HFFc6 (cell line): ENCODE data around the gene SLC25A33. TPM values are rescaled to one million over a fixed set of nuclear protein-coding genes. Genes with fewer than 3 reads are reported as not detected.
"Not testable (repeated sequence)": the region's sequence is repeated elsewhere in the genome, so short reads cannot be mapped to it uniquely, and the experiment has no call there.

Source experiments
- DNase-seq: peaks from one replicate; pipeline ENCODE4 v3.0.0-alpha.2; 2018
- H3K27ac Mint-ChIP-seq: 2 replicates; pipeline ENCODE4 v1.8.0; 2020; ENCODE audit warnings: mild to moderate bottlenecking, mixed read lengths
- H3K27me3 Mint-ChIP-seq: 2 replicates; pipeline ENCODE4 v1.8.0; 2021; ENCODE audit warnings: mild to moderate bottlenecking, moderate library complexity, mixed read lengths; ENCODE audit not compliant: insufficient read depth
- H3K36me3 Mint-ChIP-seq: 2 replicates; pipeline ENCODE4 v1.8.0; 2021; ENCODE audit warnings: low read depth, mixed read lengths
- H3K4me1 Mint-ChIP-seq: 2 replicates; pipeline ENCODE4 v1.8.0; 2020; ENCODE audit warnings: low read depth, mixed read lengths
- H3K4me3 Mint-ChIP-seq: 2 replicates; pipeline ENCODE4 v1.8.0; 2020; ENCODE audit warnings: mild to moderate bottlenecking, moderate library complexity, mixed read lengths
- H3K9me3 Mint-ChIP-seq: 2 replicates; pipeline ENCODE4 v1.8.0; 2020; ENCODE audit warnings: mild to moderate bottlenecking, mixed read lengths
- CTCF ChIP-seq: fragments of 200-600 bp; sonication (generic); IDR thresholded peaks from 2 replicates; pipeline ENCODE4 v1.5.0; 2021; ENCODE audit warnings: antibody characterized with exemption, mild to moderate bottlenecking
- total RNA-seq, 6 experiments: library from RNA; stranded (reverse); fragmentation: NEBNext Ultra II Directional; extraction: Animal tissue kit (Norgen Biotek cat#: 25700); gene quantifications; 2 replicates in 1 of 6; 3 replicates in 5 of 6; pipeline ENCODE4 v1.2.3, GENCODE V29; 2021

Gene SLC25A33
- total RNA-seq, 6 experiments from 2014 or later: 3.3 to 4.7 (median 4.0) TPM

- H3K27ac Mint-ChIP-seq: no peak overlapping the region
- H3K27me3 Mint-ChIP-seq: peaks cover 38% of the 10 kb centered on the region
- TF ChIP-seq CTCF: no peak
- H3K9me3 Mint-ChIP-seq: no peaks in the 10 kb centered on the region
- H3K36me3 Mint-ChIP-seq: no peaks in the 10 kb centered on the region
- DNase-seq: no peak
- no peaks in the 10 kb centered on the region for H3K4me1 Mint-ChIP-seq
- H3K4me3 Mint-ChIP-seq: no peak overlapping the region
These were observed 29.1 kb upstream of the SLC25A33 start for GRCh38 chr1:9510130-9510529.

- not testable (repeated sequence) for H3K4me1 Mint-ChIP-seq, H3K4me3 Mint-ChIP-seq, H3K9me3 Mint-ChIP-seq, DNase-seq, H3K27ac Mint-ChIP-seq, H3K36me3 Mint-ChIP-seq
- H3K27me3 Mint-ChIP-seq: peaks cover 27% of the 10 kb centered on the region
These were observed 23.7 kb upstream of the SLC25A33 start for GRCh38 chr1:9515550-9515949.

GRCh38 chr1:9518454-9518998, 20.7 kb upstream of the SLC25A33 start:
- Mint-ChIP-seq H3K4me3 (no peak overlapping the region), H3K4me1 (no peaks in the 10 kb centered on the region), H3K27ac (no peak overlapping the region), H3K36me3 (no peaks in the 10 kb centered on the region), H3K9me3 (no peaks in the 10 kb centered on the region), H3K27me3 (peaks cover 26% of the 10 kb centered on the region)
- no peak for TF ChIP-seq CTCF
- no peak for DNase-seq

DNA sequence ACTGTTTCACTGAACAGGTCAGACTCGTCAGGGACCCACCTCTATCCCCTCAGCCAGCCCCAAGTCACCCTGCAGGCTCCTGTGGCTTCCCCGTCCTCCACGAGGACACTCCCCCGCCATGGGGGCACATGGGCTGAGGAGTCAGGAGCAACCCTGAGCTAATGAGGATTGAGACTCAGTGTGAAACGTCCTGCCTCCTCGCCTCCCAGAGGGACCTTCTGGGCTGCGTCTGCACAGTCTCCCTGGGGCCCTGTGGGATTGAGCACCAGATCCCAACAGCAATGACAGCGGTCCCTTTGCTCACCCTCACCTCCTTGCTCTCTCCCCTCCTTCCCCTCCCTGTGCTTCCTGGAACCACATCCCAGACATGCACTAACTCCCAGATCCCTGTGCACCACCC, 18.9 kb upstream of the SLC25A33 start:
- no peaks in the 10 kb centered on the region for H3K9me3 Mint-ChIP-seq
- TF ChIP-seq CTCF: no peak
- no peak for DNase-seq
- H3K4me1 Mint-ChIP-seq: no peaks in the 10 kb centered on the region
- no peak overlapping the region for H3K4me3 Mint-ChIP-seq
- no peak overlapping the region for H3K27ac Mint-ChIP-seq
- no peaks in the 10 kb centered on the region for H3K36me3 Mint-ChIP-seq
- H3K27me3 Mint-ChIP-seq: peaks cover 22% of the 10 kb centered on the region; the same call in 1 of the 2 replicates

DNA sequence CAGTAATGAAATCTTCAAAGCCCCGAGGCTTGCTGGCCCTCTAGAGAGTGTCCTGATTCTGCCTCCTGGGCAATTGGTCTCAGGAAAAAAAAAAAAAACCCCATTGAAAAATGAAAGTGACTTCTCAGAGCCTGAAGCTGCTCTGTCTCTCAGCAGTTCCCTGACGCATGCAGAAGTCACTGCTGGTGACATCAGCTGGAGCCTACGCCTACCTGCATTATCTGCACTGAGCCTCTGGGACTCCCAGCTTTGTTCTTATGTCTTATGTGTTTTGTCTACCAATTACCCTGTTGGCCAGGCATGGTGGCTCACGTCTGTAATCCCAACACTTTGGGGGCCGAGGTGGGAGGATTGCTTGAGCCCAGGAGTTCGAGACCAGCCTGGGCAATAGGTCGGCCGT, 10.1 kb upstream of the SLC25A33 start:
- Mint-ChIP-seq H3K9me3 (no peaks in the 10 kb centered on the region), H3K36me3 (no peaks in the 10 kb centered on the region), H3K27ac (no peak overlapping the region), H3K27me3 (peaks cover 7% of the 10 kb centered on the region), H3K4me3 (no peak overlapping the region), H3K4me1 (peaks cover 7% of the 10 kb centered on the region; the same call in 1 of the 2 replicates)
- DNase-seq: peak; percentile 19
- TF ChIP-seq CTCF: no peak

GRCh38 chr1:9530320-9530719, 8.9 kb upstream of the SLC25A33 start:
- no peaks in the 10 kb centered on the region for H3K36me3 Mint-ChIP-seq
- no peaks in the 10 kb centered on the region for H3K9me3 Mint-ChIP-seq
- DNase-seq: no peak
- H3K4me3 Mint-ChIP-seq: no peak overlapping the region
- no peak overlapping the region for H3K27ac Mint-ChIP-seq
- H3K4me1 Mint-ChIP-seq: peaks cover 7% of the 10 kb centered on the region; the same call in 1 of the 2 replicates
- TF ChIP-seq CTCF: no peak
- H3K27me3 Mint-ChIP-seq: peaks cover 7% of the 10 kb centered on the region
